CD4-positive, alpha-beta memory T cell (primary cell): Measurements from ENCODE around the gene PRPS2. TPM values are rescaled to one million over a fixed set of nuclear protein-coding genes. Genes with fewer than 3 reads are reported as not detected.

ENCODE experiments used
- CTCF ChIA-PET: fragments of 350-600 bp; sonication (Branson Sonifier 250); formaldehyde crosslinking; loops from one replicate; lab custom pipeline; 2021; ENCODE audit warnings: inconsistent platforms; ENCODE audit not compliant: partially characterized antibody; lab: Charles Lee
- POLR2A ChIA-PET: fragments of 350-600 bp; sonication (Branson Sonifier 250); formaldehyde crosslinking; loops from one replicate; lab custom pipeline; 2021; ENCODE audit not compliant: partially characterized antibody; lab: Charles Lee
- DNase-seq, 5 donors: peaks; one replicate each; pipeline versions ENCODE4 v3.0.0 to v3.0.0-alpha.2; 2020 to 2022; ENCODE audit warnings: mixed read lengths in 1 of 5
- H3K27ac ChIP-seq: one replicate; pipeline ENCODE4 v1.7.0; 2013; ENCODE audit warnings: low read depth, low read length
- H3K27me3 ChIP-seq: 2 replicates; pipeline ENCODE4 v1.7.0; 2013; ENCODE audit warnings: mild to moderate bottlenecking, low read length, moderate library complexity; ENCODE audit not compliant: insufficient read depth
- H3K36me3 ChIP-seq: 2 replicates; pipeline ENCODE4 v1.7.0; 2013; ENCODE audit warnings: mild to moderate bottlenecking, low read length, moderate library complexity; ENCODE audit not compliant: insufficient read depth
- H3K4me1 ChIP-seq: 2 replicates; pipeline ENCODE4 v1.7.0; 2013; ENCODE audit warnings: mild to moderate bottlenecking, low read length, moderate library complexity; ENCODE audit not compliant: insufficient read depth
- H3K4me3 ChIP-seq, 2 donors: one replicate each; pipeline ENCODE4 v1.7.0; 2013; ENCODE audit warnings: low read length in 2 of 2, mild to moderate bottlenecking in 1 of 2
- H3K9me3 ChIP-seq, 2 donors: one replicate each; pipeline ENCODE4 v1.7.0; 2013; ENCODE audit warnings: low read length in 2 of 2, control low read depth in 1 of 2; ENCODE audit not compliant: control insufficient read depth in 1 of 2
- H3K27ac Mint-ChIP-seq, 7 donors: one replicate each; pipeline ENCODE4 v1.8.0; 2020 to 2021; ENCODE audit warnings: mixed read lengths in 7 of 7, mild to moderate bottlenecking in 6 of 7, inconsistent platforms in 3 of 7, moderate library complexity in 3 of 7
- H3K27me3 Mint-ChIP-seq, 2 donors: one replicate each; pipeline ENCODE4 v1.8.0; 2020 to 2021; ENCODE audit warnings: mixed read lengths in 2 of 2
- H3K36me3 Mint-ChIP-seq, 2 donors: one replicate each; pipeline ENCODE4 v1.8.0; 2020 to 2021; ENCODE audit warnings: mixed read lengths in 2 of 2, inconsistent platforms in 1 of 2, mild to moderate bottlenecking in 1 of 2
- H3K4me1 Mint-ChIP-seq, 4 donors: one replicate each; pipeline ENCODE4 v1.8.0; 2020 to 2021; ENCODE audit warnings: mixed read lengths in 4 of 4, mild to moderate bottlenecking in 1 of 4
- H3K4me3 Mint-ChIP-seq, 8 donors: one replicate each; pipeline ENCODE4 v1.8.0; 2020 to 2021; ENCODE audit warnings: mixed read lengths in 8 of 8, mild to moderate bottlenecking in 7 of 8, moderate library complexity in 6 of 8, inconsistent platforms in 3 of 8
- H3K9me3 Mint-ChIP-seq, 8 donors: one replicate each; pipeline ENCODE4 v1.8.0; 2020 to 2021; ENCODE audit warnings: mixed read lengths in 8 of 8, mild to moderate bottlenecking in 5 of 8, inconsistent platforms in 3 of 8, moderate library complexity in 1 of 8
- intact Hi-C: fragments of 100-400 bp; cut with micrococcal nuclease; formaldehyde crosslinking; loops from one replicate; pipeline ENCODE4 v1.15.1; 2023
- polyA plus RNA-seq, 2 donors: library from polyadenylated mRNA; unstranded; fragments of 300-500 nt; fragmentation: Illumina TruSeq; gene quantifications; one replicate each; pipeline ENCODE4 v1.2.3, GENCODE V29; 2021
- total RNA-seq, 2 experiments: library from RNA; stranded (reverse); gene quantifications; one replicate each; pipeline ENCODE4 v1.2.3, GENCODE V29; 2021

PRPS2 gene
- total RNA-seq, result 10 to 100 TPM; 26.5 to 31.5 TPM
- 10 to 100 TPM; 26.6 to 49.4 TPM for polyA plus RNA-seq

GRCh38 chrX:12791257-12792228 lies at the start of gene PRPS2:
TSS of gene PRPS2 (plus strand) at chrX:12791412. CDS start at chrX:12791498, 86 bp downstream.
- Mint-ChIP-seq H3K4me1 (peaks cover 11 to 34% (median 20%) of the 10 kb centered on the region in 4 donors), H3K4me3 (peak within 1 kb of the TSS; percentile 87 to 91 (median 88)), H3K36me3 (no peaks in the 10 kb centered on the region), H3K9me3 (peaks cover 0 to 5% (median 0%) of the 10 kb centered on the region in 8 donors), H3K27me3 (no peaks in the 10 kb centered on the region), H3K27ac (peak within 1 kb of the TSS; percentile 67 to 90 (median 72))
- ChIA-PET POLR2A (interaction anchor here (0.6 to 1.2 kb wide), 5 partner anchors 10 to 700 kb away, joined by 3 to 4 read pairs (median 3); no protein-coding TSS in a partner anchor), CTCF (interaction anchor here (0.6 to 4.7 kb wide), 5 partner anchors 10 to 23 kb away, joined by 3 to 36 read pairs (median 3); no protein-coding TSS in a partner anchor)
- peak within 1 kb of the TSS; percentile 41 for H3K27ac ChIP-seq
- DNase-seq, result peak; percentile 61 to 74 (median 65)
- H3K27me3 ChIP-seq, result no peaks in the 10 kb centered on the region
- no peaks in the 10 kb centered on the region for H3K36me3 ChIP-seq
- H3K4me3 ChIP-seq, result peak within 1 kb of the TSS in 1 of 2 donors; percentile 62
- H3K9me3 ChIP-seq, result no peaks in the 10 kb centered on the region
- H3K4me1 ChIP-seq, result peaks cover 22% of the 10 kb centered on the region
- intact Hi-C loops, result loop anchor here (10.0 kb wide), 3 partner anchors 303 to 1243 kb away; no protein-coding TSS in a partner anchor

- H3K4me3 ChIP-seq, result no peak overlapping the region
- DNase-seq, result no peak
- ChIA-PET CTCF (no interaction called here), POLR2A (no interaction called here)
- intact Hi-C loops, result no loop called here
- H3K9me3 Mint-ChIP-seq, result no peaks in the 10 kb centered on the region
- H3K4me3 Mint-ChIP-seq, result no peak overlapping the region
- no peaks in the 10 kb centered on the region for H3K27me3 ChIP-seq
- H3K27ac ChIP-seq, result no peak overlapping the region
- no peaks in the 10 kb centered on the region for H3K27me3 Mint-ChIP-seq
- H3K36me3 ChIP-seq, result no peaks in the 10 kb centered on the region
- H3K36me3 Mint-ChIP-seq, result no peaks in the 10 kb centered on the region
- no peaks in the 10 kb centered on the region for H3K4me1 Mint-ChIP-seq
- no peaks in the 10 kb centered on the region for H3K4me1 ChIP-seq
- no peak overlapping the region for H3K27ac Mint-ChIP-seq
- no peaks in the 10 kb centered on the region for H3K9me3 ChIP-seq
Measured at GRCh38 chrX:12741416-12741815, 49.8 kb upstream of the PRPS2 start.

GRCh38 chrX:12747433-12747832 lies 43.8 kb upstream of the PRPS2 start:
- Mint-ChIP-seq H3K27ac (no peak overlapping the region), H3K4me3 (no peak overlapping the region), H3K36me3 (no peaks in the 10 kb centered on the region), H3K4me1 (no peaks in the 10 kb centered on the region), H3K27me3 (no peaks in the 10 kb centered on the region), H3K9me3 (peaks cover 0 to 6% (median 2%) of the 10 kb centered on the region in 8 donors)
- H3K27me3 ChIP-seq, result no peaks in the 10 kb centered on the region
- ChIA-PET CTCF (no interaction called here), POLR2A (no interaction called here)
- no peaks in the 10 kb centered on the region for H3K36me3 ChIP-seq
- no peaks in the 10 kb centered on the region for H3K4me1 ChIP-seq
- DNase-seq, result no peak
- intact Hi-C loops, result no loop called here
- H3K9me3 ChIP-seq, result no peaks in the 10 kb centered on the region
- no peak overlapping the region for H3K27ac ChIP-seq
- H3K4me3 ChIP-seq, result no peak overlapping the region

- Histone ChIP-seq H3K27me3 (no peaks in the 10 kb centered on the region), H3K9me3 (no peaks in the 10 kb centered on the region), H3K4me1 (no peaks in the 10 kb centered on the region), H3K4me3 (no peak overlapping the region), H3K36me3 (no peaks in the 10 kb centered on the region), H3K27ac (no peak overlapping the region)
- ChIA-PET CTCF (no interaction called here), POLR2A (no interaction called here)
- H3K9me3 Mint-ChIP-seq, result peaks cover 0 to 6% (median 2%) of the 10 kb centered on the region in 8 donors
- no peaks in the 10 kb centered on the region for H3K36me3 Mint-ChIP-seq
- intact Hi-C loops, result no loop called here
- no peaks in the 10 kb centered on the region for H3K4me1 Mint-ChIP-seq
- H3K27ac Mint-ChIP-seq, result no peak overlapping the region
- DNase-seq, result no peak
- H3K27me3 Mint-ChIP-seq, result peaks cover 0 to 1% of the 10 kb centered on the region in 2 donors
- no peak overlapping the region for H3K4me3 Mint-ChIP-seq
Measured at GRCh38 chrX:12751887-12752286, 39.3 kb upstream of the PRPS2 start.

GRCh38 chrX:12753366-12753765 lies 37.8 kb upstream of the PRPS2 start:
- Mint-ChIP-seq H3K27ac (no peak overlapping the region), H3K27me3 (peaks cover 0 to 4% of the 10 kb centered on the region in 2 donors), H3K9me3 (peaks cover 0 to 6% (median 2%) of the 10 kb centered on the region in 8 donors), H3K36me3 (no peaks in the 10 kb centered on the region), H3K4me3 (no peak overlapping the region), H3K4me1 (no peaks in the 10 kb centered on the region)
- Histone ChIP-seq H3K9me3 (no peaks in the 10 kb centered on the region), H3K27ac (no peak overlapping the region), H3K27me3 (no peaks in the 10 kb centered on the region), H3K36me3 (no peaks in the 10 kb centered on the region), H3K4me1 (no peaks in the 10 kb centered on the region), H3K4me3 (no peak overlapping the region)
- CTCF ChIA-PET, result no interaction called here
- DNase-seq, result no peak
- intact Hi-C loops, result no loop called here
- POLR2A ChIA-PET, result no interaction called here

GRCh38 chrX:12758291-12758690 lies 32.9 kb upstream of the PRPS2 start:
- peaks cover 2 to 4% of the 10 kb centered on the region in 2 donors for H3K27me3 Mint-ChIP-seq
- peaks cover 0 to 5% (median 0%) of the 10 kb centered on the region in 8 donors for H3K9me3 Mint-ChIP-seq
- H3K36me3 Mint-ChIP-seq, result no peaks in the 10 kb centered on the region
- H3K27ac Mint-ChIP-seq, result no peak overlapping the region
- Histone ChIP-seq H3K36me3 (no peaks in the 10 kb centered on the region), H3K9me3 (no peaks in the 10 kb centered on the region), H3K4me1 (no peaks in the 10 kb centered on the region), H3K27ac (no peak overlapping the region), H3K4me3 (no peak overlapping the region), H3K27me3 (no peaks in the 10 kb centered on the region)
- ChIA-PET POLR2A (no interaction called here), CTCF (interaction anchor here (1.9 kb wide), 1 partner anchor 13 kb away, joined by 5 read pairs; no protein-coding TSS in a partner anchor)
- H3K4me1 Mint-ChIP-seq, result no peaks in the 10 kb centered on the region
- intact Hi-C loops, result no loop called here
- DNase-seq, result no peak
- H3K4me3 Mint-ChIP-seq, result no peak overlapping the region

- Histone ChIP-seq H3K27me3 (no peaks in the 10 kb centered on the region), H3K9me3 (no peaks in the 10 kb centered on the region), H3K27ac (no peak overlapping the region), H3K4me1 (peaks cover 9% of the 10 kb centered on the region), H3K4me3 (no peak overlapping the region), H3K36me3 (no peaks in the 10 kb centered on the region)
- Mint-ChIP-seq H3K4me1 (peaks cover 4 to 13% (median 8%) of the 10 kb centered on the region in 4 donors), H3K36me3 (no peaks in the 10 kb centered on the region), H3K27me3 (peaks cover 7 to 11% of the 10 kb centered on the region in 2 donors), H3K4me3 (no peak overlapping the region), H3K27ac (no peak overlapping the region), H3K9me3 (no peaks in the 10 kb centered on the region)
- ChIA-PET CTCF (no interaction called here), POLR2A (no interaction called here)
- no peak for DNase-seq
- intact Hi-C loops, result no loop called here
Measured at GRCh38 chrX:12767856-12768255, 23.4 kb upstream of the PRPS2 start.
